Measurements from ENCODE around the gene POLR2E.
"Not testable (repeated sequence)": the region's sequence is repeated elsewhere in the genome, so short reads cannot be mapped to it uniquely, and the experiment has no call there.

POLR2E gene

DNA sequence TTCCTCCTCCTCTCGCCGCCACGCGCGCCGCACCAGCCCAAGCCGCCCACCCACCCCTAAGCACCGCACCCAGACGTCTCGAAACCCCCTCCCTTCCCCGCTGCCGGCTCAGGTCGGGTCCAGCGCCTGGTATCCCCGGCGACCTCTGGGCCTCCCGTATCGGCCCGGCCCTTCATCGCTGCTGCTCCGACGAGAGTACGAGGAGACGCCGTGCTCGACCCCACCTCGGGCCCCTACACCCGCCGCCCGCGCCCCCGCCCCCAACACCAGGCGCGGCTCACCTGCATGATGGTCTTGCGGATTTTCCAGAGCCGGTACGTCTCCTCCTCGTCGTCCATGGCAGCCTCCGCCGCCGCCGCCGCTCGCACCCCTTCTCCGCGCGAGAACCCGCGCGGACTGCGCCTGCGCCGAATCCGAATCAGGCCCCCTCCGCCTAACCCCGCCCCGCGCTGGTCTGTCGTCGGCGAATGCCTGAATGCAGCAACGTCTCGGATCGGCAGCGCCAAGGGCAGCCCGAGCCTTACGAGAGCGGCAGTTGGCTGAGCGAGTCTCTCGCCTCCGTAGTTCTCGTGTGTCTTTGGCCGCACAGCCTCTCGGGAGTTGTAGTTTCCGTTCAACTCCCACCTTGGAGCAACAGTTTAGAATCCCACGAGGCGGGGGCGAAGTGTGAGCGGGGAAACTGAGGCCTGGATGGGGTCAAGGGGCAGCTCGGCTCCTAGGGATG lies at the start of gene POLR2E:
Gene POLR2E, minus strand, starts transcription at position 398 of the 724 bp plus-strand sequence. Its CDS starts 60 bp downstream, at position 338.
- peak; percentile 97 for DNase-seq

DNA sequence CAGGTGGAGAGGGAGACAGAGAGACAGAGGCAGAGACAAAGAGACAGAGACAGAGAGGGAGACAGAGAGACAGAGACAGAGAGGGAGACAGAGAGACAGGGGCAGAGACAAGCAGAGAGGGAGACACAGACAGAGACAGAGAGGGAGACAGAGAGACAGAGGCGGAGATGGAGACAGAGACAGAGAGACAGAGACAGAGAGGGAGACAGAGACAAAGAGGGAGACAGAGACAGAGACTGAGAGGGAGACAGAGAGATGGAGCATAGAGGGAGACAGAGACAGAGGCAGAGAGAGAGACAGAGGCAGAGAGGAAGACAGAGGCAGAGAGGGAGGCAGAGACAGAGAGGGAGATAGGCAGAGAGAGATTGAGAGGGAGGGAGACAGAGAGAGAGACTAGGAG lies 49.6 kb upstream of the POLR2E start:
- DNase-seq: no peak

DNA sequence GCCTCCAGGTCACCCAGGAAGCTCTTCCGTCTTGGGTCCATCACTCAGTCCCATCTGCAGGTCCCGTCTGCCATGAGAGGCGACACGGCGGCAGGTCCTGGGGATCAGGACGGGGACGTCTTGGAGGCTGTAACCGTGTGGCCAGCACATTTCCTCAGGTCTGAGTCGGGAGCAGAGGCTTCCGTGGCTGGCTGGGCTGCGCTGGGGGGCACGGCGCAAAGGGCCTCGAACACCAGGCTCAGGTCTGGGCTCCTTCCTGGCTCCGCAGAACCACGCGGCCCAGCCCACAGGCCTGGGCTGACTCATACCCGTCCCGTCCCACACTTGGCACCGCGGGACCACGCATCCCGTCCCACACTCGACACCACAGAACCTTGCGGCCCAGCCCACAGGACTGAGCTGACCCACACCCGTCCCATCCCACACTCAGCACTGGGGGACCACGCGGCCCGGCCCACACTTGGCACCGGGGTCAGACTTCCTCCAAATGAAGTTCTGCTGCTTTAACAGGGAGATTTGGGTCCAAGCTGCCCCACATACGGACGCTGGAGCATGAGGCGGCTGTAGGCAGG lies 48.7 kb upstream of the POLR2E start:
- no peak for DNase-seq

DNA sequence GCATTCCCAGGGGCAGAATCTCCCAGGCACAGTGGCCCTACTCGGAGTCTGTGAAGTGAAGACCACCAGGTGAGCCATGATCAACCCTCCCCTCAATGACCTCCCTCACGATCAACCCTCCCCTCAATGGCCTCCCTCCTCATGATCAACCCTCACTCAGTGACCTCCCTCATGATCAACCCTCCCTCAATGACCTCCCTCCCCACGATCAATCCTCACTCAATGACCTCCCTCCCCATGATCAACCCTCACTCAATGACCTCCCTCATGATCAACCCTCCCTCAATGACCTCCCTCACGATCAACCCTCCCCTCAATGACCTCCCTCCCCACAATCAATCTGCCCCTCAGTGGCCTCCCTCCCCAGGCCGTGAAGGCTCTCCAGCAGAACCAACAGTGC lies 46.8 kb upstream of the POLR2E start:
- no peak for DNase-seq

DNA sequence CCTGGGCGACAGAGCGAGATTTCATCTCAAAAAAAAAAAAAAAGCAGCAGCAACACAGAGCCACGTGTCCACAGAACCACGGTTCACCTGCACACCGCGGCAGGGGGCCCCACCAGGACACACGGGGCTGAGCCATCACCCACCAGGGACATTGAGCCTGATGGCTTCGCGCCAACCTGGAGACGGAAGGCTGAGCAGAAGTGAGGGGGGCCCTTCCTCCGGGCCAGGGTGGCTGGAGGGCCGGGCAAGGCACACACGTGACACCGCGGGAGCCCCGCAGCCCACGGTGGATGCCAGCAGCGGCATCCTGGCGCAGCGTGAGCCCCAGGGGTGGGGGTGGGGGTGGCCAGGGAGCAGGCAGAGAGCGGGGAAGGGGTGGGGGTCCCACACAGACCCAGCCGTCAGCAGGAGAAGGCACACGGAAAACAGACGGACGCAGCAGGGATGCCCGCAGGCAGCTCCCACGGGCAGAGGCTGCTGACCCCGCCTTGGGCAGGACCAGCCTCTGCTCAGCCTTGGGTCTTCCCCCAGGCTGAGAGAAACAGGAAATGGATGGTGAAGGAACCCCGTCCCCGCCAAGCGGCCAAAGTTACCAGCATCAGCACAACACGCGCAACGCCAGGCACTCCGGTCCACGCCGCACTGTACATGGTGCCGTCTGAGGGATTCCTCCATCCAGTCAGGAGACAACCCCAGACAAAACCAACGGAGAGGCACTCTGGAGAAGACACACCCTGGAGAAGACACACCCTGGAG lies 45.3 kb upstream of the POLR2E start:
- DNase-seq: no peak

DNA sequence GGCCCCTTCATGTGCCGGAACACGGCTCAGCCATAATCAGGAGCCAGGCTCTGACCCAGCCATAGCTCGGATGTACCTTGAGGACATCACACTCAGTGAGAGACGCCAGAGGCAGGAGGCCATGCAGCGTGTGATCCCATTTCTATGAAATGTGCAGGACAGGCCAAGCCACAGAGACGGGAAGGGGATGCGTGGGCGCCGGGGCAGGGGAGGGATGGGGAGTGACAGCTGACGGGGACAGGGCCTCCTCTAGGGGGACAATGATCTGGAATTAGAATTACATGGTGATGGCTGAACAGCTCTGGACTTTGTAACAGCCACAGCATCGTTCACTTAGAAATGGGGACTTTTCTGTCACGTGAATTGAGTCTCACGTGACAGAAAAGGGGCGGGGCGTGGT lies 44.0 kb upstream of the POLR2E start:
- no peak for DNase-seq

DNA sequence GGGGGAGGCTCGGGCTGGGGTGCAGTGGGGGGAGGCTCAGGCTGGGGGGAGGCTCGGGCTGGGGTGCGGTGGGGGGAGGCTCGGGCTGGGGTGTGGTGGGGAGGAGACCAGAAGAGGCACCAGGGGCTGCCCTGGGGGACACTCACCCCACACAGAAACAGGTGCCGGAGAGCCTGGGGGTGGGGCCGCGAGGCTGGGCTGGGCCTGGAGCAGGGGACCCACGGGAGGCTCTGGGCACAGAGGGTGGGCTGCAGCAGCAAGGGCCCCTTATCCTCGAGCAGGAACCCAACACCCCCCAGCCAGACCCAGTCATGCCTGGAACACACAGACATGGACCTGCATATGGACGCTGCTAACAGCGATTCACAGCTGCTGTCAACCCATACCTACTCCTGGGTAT lies 42.9 kb upstream of the POLR2E start:
- DNase-seq: no peak

DNA sequence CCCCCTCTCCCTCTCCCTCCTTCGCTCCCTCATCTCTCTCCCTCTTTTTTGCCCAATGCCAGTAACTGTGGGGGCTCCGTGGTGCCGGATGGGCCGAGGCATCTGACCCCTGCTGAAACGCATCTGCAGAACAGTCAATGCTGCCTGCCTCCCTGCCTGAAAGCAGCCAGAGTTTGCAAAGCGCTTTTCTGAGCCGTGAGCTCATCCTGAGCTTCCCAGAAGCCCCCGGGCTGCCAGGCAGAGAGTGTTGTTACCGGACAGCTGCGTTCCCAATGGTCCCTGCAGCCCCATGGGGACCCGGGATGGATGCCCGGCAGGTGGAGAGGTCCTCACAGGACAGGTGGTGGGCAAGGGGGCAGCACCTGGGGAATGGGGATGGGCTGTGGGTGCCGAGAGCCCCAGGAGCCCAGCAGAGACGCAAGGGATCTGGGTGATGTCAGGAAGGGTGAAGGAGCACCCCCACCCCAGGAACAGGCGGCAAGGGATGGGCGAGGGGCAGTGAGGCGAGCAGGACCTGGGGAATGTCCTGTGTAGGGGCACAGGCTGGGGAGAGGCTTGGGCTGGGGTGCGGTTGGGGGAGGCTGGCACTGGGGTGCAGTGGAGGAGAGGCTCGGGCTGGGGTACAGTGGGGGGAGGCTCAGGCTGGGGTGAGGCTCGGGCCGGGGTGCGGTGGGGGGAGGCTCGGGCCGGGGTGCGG lies 41.6 kb upstream of the POLR2E start:
- DNase-seq: no peak

DNA sequence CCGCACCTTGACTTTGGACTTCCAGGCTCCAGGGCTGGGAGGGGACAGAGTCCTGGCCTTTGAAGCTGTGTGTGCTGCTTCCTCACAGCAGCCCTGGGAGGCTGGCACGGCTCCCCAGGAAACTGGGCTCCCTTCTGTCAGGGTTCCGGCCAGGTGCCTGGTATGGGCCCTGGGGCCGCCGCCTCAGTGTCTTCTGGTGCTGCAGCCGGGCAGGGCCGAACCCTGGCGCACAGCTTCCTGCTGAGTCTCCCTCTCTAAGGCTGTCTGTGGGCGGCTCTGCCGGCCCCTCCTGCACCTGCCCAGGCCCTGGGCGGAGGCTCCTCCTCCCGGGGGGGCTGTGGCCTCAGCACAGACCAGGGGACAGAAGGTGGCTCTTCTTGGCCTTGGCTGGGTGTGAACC lies 41.0 kb upstream of the POLR2E start:
- no peak for DNase-seq

DNA sequence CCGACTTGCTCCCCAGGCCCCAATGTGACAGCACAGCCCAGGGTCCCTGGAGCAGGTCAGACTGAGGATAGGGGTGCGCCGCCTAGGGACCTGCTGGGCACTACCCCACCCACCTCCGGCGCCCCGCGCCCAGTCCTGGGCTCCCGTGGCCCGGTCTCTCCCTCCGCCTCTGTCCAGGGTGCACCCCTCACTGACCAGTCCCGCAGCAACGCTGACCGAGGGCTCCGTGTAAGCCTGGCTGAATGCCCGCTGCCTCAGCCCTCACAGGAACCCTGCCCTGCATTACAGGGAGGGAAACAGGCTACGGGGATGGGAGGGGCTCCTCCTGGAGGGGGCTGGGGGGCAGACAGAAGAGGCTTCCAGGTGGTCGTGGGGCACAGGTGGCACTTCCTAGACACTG lies 40.3 kb upstream of the POLR2E start:
- DNase-seq: no peak

DNA sequence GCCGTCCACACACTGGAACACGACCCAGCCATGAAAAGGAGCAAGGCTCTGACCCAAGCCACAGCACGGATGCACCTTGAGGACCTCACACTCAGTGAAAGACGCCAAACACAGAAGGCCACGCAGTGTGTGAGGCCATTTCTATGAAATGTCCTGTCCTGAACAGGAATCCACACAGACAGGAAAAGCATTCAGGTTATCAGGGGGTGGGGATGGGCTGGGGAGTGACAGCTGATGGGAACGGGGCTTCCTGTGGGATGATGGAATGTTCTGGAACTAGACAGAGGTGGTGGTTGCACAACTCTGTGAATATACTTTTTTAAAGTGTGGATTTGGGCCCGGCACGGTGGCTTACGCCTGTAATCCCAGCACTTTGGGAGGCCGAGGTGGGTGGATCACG lies 39.3 kb upstream of the POLR2E start:
- no peak for DNase-seq

DNA sequence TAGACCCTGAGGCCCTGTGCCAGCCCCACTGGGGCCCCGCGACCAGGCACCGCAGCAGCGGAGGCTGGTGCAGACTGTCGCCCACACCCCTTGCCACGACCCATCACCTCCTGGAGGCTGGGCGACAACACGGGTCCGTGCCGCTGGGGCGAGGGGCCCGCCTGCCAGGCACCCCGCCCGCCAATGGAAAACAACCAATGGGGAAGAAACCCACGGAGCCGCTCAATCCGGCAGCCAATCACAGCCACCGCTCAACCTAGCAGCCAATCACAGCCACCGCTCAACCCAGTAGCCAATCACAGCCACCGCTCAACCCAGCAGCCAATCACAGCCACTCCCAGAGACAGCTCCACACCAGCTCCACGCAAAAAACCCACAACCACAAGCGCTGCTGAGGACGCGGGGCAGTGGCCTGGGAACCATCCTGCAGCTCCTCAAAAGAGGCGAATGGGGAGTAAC lies 38.3 kb upstream of the POLR2E start:
- no peak for DNase-seq

DNA sequence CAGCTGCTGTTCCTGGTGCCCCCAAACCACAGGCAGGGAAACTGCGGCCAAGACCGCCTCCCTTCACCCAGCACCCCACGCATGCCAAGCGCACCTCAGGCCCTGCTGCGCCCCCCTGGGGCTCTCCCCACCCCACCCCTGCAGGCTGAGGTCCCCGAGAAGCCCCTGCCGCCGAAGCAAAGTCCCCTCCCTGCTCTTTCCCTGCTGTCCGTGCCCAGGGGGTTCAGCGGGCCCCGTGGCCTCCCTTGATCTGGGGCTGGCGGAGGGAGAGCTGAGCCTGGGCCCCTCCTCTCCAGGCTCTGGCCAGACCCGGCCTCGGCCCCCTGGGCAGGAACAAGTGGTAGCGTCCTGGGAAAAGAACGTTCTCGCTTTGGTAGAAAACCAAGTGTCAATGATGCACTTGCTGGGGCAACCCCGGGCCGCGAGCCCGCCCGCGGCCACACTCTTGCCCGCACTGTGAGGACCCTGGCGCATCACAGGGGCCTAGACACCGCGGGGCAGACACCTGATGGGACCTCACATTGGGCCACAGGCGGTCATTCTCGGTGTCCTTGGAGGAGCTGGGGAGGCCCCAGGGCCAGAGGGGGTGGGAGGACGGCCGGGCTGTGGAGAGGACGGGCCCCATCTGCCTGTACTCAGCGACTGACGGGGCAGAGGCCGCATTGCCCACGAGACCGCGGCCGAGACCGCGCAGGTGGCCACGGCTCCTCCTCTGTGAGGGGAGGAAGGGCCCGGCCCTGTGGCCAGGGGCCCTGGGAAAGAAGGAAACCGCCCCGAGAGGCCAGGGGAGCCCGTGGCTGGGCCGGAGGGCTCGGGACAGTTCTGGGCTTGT lies 37.6 kb upstream of the POLR2E start:
- no peak for DNase-seq

DNA sequence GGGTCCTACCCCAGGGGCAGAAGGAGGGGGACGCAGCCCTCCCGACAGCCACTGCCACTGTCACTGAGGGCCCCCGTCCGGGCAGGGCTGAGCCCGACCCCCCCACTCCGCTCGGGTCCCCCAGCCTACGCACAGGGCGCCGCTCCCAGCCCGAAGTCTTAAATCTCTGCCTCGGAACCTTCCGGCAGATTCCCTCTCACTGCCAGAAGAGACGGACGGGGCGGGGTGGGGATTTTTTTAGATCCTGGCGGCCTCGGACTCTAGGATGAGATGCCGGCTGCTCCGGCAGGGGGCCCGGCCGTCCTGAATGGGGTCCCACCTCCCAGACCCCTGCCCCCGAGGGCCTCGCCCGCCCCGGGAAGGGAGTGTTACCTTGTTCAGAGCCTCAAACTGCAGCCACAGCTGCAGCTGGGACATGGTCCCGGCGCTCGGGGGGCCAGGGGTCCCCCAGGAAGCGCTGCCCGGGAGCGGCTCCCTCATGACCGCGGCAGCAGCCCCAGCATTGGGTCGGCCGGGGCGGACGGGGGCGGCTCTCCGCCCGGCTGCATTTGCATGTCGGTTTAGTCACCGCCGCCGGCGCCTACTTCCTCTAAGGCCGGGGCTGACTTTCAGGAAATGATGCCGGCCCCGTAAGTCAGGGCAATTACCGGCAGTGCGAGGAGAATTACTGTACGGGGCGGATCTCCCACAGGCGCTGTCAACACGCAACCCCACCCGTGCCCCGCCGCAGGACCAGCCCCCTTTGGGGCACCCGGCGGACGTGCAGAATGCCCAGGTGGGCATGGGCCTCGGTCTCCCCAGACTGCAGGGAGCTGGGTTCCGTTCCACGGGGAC lies 36.8 kb upstream of the POLR2E start:
- DNase-seq: peak; percentile 87

DNA sequence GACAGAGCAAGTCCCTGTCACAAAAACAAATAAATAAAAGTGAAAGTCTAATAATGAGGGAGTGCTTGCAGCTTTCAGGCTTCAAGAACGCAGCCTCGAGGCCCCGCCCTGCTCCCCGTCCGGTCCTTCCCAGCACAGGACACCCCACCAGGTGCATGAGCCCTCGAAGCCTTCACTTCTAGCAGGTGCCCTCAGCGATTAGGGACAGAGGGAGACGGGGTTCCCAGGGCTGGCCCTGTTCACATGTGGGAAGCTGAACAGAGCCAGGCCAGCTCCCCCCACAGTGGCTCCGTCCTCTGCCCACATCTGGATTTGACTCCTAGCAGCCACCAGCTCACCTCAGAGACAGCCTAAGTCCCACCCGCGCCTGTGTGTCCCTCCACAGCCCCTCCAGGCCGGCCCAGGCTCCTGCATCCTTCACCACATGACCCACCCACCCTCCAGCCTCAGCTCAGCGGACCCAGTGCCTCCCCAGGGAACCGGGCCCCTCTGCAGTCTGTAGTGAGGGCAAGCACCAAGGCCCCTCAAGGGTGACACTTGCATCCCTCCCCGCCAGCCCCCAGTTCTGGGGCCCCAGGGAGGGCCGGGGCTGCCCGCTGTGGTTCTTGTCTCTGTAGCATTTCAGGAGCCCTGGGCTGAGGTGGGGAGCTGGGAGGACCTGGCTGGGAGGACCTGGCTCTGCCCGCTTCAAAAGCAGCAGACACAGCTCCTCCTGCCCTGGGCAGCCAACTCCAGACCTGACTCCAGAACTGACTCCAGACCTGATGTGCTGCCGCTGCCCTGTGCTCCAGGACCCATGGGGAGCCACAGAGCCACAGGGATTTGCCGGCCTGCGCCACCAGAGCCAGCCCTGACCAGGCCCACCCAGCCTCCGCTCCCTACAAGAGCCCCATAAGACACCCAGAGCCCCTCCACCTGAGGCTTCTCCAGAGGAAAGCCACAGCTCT lies 35.9 kb upstream of the POLR2E start:
- no peak for DNase-seq

DNA sequence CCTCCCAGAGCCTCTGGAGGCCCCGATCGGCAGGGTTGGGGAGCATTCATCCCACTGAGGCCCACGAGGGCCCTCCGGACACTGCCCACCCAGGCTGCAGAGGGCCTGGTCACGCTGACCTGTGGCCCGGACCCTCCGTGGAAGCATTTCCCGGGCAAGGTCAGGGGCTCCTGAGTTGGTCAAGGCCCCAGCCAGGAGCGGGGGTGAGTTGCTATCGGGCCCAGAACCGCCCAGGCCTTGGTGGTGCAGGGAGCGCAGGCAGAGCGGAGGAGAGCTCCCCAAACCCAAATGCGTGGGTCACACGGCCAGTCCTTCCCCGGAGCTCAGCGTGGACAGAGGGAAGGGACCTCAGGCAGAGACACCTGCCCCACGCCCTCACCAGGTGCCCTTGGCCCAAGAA lies 34.4 kb upstream of the POLR2E start:
- DNase-seq: no peak

DNA sequence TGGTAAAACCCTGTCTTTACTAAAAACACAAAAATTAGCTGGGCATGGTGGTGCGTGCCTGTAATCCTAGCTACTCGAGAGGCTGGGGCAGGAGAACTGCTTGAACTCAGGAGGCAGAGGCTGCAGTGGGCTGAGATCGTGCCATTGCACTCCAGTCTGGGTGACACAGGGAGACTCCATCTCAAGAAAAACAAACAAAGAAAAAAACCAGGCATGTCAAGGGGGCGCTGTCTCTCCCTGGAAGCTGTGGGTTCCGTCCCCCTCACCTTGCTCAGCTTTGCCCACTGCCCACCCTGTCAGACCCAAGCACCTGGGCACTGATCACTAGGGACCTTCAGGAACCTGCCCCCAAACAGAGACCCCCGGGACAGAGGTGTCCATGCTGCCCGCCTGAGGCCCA lies 33.9 kb upstream of the POLR2E start:
- DNase-seq: not testable (repeated sequence)

DNA sequence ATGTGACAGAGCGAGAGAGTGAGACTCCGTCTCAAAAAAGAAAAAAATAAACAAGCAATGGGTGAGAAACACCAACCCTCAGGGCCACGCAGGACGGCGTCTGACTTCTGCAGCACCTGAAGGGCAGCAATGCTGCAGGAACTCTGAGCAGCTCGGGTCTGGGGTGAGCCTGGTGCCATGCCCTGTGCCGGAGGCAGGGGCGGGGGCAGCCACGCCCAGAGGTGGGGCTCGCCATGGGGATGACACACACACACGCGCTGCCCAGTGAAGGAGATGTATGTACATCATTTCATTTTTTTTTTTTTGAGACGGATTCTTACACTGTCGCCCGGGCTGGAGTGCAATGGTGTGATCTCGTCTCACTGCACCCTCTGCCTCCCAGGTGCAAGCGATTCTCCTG lies 32.9 kb upstream of the POLR2E start:
- DNase-seq: no peak

DNA sequence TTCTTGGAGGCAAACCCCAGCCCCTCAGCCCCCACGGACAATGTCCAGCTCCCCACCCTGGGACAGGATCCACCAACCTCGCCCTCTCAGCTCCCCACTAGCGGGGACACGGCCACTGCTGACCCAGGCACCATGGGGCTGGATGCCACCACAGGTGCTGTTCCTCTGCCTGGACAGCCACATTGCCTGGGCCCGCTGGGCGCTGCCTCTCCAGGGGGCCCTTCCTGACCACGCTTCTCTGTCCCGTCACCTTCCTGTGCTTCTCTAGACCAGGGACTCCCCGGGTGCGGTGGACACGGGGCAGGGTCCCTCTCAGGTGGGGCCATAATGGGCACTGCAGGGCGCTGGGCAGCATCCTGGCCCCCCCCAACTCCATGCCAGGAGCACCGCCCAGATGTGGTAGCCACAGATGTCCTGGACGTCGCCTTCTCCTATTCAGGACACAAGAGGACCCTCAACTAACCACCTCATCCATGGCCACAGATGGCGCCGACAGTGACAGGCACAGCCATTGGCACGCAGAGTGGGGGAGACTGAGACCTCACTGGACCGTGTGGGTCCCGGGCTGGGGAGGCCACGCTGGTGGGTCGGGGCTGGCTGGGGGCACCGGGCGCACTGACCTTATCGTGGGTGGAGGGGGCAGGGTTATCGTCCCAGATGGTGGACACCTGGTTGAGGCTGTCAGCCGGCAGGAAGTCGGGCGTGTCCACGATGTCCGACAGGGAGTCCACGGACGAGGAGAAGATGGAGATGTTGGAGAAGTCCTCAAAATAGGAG lies 32.0 kb upstream of the POLR2E start:
- DNase-seq: no peak
